HCT116 (cell line): ENCODE data around the gene JOSD1.

Experiments
- EZH2 ChIP-seq: fragments of 200-600 bp; sonication (generic); IDR thresholded peaks from 2 replicates; pipeline ENCODE4 v1.6.1; 2017; ENCODE audit warnings: antibody characterized with exemption, mixed run types
- POLR2A ChIP-seq: IDR thresholded peaks from 2 replicates; pipeline ENCODE4 v1.7.0; 2011; ENCODE audit warnings: borderline replicate concordance; ENCODE audit not compliant: insufficient read depth, insufficient read length; ENCODE audit errors: extremely low read depth
- POLR2AphosphoS5 ChIP-seq: IDR thresholded peaks from 2 replicates; pipeline ENCODE4 v1.6.1; 2011; ENCODE audit warnings: mild to moderate bottlenecking, low read depth, low read length, moderate library complexity
- SIN3A ChIP-seq: IDR thresholded peaks from 2 replicates; pipeline ENCODE4 v1.6.1; 2012; ENCODE audit warnings: low read depth
- TF ChIP-seq, protein P1 (sequence below), 3 experiments: fragments of 200-600 bp in 1 of 3; sonication (generic) in 1 of 3; IDR thresholded peaks in 2 of 3; conservative IDR thresholded peaks in 1 of 3; 2 replicates each; pipeline ENCODE4 v1.5.1; 2012 to 2017; ENCODE audit warnings: low read depth in 2 of 3, low read length in 2 of 3, antibody characterized with exemption in 1 of 3, borderline replicate concordance in 1 of 3, control low read depth in 1 of 3, mild to moderate bottlenecking in 1 of 3, mixed read lengths in 1 of 3, mixed run types in 1 of 3, moderate library complexity in 1 of 3; ENCODE audit not compliant: insufficient read depth in 1 of 3
- TF ChIP-seq, protein P2 (sequence below): IDR thresholded peaks from 2 replicates; pipeline ENCODE4 v1.6.1; 2012
- TF ChIP-seq, protein P3 (sequence below): IDR thresholded peaks from 2 replicates; pipeline ENCODE4 v1.6.1; 2011; ENCODE audit warnings: mild to moderate bottlenecking, low read length, moderate library complexity; ENCODE audit not compliant: insufficient replicate concordance; ENCODE audit errors: extremely low read depth

DNA sequence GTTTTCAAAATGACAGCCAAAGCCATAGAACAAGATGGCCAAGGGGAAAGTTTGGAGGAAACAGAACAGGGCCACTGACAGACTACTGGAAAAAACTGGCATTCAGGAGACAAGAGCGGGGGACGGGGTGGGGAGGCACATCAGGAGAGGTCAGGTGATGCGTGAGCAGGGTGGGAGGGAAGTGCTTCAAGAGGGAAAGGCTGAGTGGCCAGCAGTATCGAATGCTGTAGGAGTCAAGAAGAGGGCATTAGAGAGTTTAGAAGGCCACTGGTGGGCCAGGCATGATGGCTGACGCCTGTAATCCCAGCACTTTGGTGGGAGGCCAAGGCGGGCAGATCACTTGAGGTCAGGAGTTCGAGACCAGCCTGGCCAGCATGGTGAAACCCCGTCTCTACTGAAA lies 13.2 kb upstream of the JOSD1 start:
- TF ChIP-seq SIN3A = no peak
- TF ChIP-seq, protein P1, sequence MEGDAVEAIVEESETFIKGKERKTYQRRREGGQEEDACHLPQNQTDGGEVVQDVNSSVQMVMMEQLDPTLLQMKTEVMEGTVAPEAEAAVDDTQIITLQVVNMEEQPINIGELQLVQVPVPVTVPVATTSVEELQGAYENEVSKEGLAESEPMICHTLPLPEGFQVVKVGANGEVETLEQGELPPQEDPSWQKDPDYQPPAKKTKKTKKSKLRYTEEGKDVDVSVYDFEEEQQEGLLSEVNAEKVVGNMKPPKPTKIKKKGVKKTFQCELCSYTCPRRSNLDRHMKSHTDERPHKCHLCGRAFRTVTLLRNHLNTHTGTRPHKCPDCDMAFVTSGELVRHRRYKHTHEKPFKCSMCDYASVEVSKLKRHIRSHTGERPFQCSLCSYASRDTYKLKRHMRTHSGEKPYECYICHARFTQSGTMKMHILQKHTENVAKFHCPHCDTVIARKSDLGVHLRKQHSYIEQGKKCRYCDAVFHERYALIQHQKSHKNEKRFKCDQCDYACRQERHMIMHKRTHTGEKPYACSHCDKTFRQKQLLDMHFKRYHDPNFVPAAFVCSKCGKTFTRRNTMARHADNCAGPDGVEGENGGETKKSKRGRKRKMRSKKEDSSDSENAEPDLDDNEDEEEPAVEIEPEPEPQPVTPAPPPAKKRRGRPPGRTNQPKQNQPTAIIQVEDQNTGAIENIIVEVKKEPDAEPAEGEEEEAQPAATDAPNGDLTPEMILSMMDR (IDR thresholded peaks at IDR 0.05 in 2 of 3, conservative IDR thresholded peaks at IDR 0.05 in 1 of 3; ENCODE audit: borderline replicate concordance in 1 of 3, insufficient read depth in 1 of 3, low read depth in 2 of 3, low read length in 2 of 3) = no peak
- TF ChIP-seq, protein P2, sequence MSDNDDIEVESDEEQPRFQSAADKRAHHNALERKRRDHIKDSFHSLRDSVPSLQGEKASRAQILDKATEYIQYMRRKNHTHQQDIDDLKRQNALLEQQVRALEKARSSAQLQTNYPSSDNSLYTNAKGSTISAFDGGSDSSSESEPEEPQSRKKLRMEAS = no peak
- no peak for TF ChIP-seq EZH2
- TF ChIP-seq, protein P3, sequence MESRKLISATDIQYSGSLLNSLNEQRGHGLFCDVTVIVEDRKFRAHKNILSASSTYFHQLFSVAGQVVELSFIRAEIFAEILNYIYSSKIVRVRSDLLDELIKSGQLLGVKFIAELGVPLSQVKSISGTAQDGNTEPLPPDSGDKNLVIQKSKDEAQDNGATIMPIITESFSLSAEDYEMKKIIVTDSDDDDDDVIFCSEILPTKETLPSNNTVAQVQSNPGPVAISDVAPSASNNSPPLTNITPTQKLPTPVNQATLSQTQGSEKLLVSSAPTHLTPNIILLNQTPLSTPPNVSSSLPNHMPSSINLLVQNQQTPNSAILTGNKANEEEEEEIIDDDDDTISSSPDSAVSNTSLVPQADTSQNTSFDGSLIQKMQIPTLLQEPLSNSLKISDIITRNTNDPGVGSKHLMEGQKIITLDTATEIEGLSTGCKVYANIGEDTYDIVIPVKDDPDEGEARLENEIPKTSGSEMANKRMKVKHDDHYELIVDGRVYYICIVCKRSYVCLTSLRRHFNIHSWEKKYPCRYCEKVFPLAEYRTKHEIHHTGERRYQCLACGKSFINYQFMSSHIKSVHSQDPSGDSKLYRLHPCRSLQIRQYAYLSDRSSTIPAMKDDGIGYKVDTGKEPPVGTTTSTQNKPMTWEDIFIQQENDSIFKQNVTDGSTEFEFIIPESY = no peak
- no peak for TF ChIP-seq POLR2AphosphoS5
- no peak for TF ChIP-seq POLR2A
